Gastroesophageal sphincter (tissue), 3 donors: ENCODE results near the gene LY86.

Source experiments
- POLR2A ChIP-seq, 2 donors: fragments of 450-650 bp; IDR thresholded peaks; one replicate each; pipeline ENCODE4 v1.6.1; 2017; ENCODE audit warnings: antibody characterized with exemption in 2 of 2, mild to moderate bottlenecking in 2 of 2, moderate library complexity in 1 of 2
- POLR2AphosphoS5 ChIP-seq: sonication (generic); formaldehyde crosslinking; IDR thresholded peaks from one replicate; pipeline ENCODE4 v1.6.1; 2017; ENCODE audit warnings: antibody characterized with exemption
- TF ChIP-seq, protein P1 (sequence below), 4 experiments: fragments of 200-600 bp in 2 of 4; fragments of 450-650 bp in 2 of 4; sonication (generic) in 1 of 4; IDR thresholded peaks; one replicate each; pipeline ENCODE4 v1.5.1; 2017 to 2019; ENCODE audit warnings: antibody characterized with exemption in 4 of 4, mild to moderate bottlenecking in 2 of 4, moderate library complexity in 2 of 4

DNA sequence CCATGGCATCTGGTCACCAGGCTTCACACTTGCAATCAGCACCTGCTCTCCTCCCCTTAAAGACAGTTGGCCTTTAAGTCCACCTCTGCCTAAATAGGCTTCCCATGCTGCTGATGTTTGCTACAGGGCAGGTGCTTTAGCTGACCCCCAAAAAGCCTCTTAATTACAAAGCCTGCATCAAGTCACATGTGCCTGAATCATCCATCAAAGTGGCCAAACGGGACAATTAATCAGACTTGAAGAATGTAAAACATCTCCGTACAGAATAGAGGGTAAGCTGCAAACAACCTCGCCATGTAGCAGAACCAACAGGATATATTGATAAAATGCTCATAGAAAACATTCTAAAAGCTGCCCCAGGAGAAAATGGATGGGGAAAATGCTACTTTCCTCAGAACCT lies 7.4 kb downstream of the LY86 start:
- TF ChIP-seq, protein P1, sequence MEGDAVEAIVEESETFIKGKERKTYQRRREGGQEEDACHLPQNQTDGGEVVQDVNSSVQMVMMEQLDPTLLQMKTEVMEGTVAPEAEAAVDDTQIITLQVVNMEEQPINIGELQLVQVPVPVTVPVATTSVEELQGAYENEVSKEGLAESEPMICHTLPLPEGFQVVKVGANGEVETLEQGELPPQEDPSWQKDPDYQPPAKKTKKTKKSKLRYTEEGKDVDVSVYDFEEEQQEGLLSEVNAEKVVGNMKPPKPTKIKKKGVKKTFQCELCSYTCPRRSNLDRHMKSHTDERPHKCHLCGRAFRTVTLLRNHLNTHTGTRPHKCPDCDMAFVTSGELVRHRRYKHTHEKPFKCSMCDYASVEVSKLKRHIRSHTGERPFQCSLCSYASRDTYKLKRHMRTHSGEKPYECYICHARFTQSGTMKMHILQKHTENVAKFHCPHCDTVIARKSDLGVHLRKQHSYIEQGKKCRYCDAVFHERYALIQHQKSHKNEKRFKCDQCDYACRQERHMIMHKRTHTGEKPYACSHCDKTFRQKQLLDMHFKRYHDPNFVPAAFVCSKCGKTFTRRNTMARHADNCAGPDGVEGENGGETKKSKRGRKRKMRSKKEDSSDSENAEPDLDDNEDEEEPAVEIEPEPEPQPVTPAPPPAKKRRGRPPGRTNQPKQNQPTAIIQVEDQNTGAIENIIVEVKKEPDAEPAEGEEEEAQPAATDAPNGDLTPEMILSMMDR (IDR thresholded peaks at IDR 0.05), result no peak
- TF ChIP-seq POLR2A (IDR thresholded peaks at IDR 0.05) (no peak), POLR2AphosphoS5 (no peak)
